Suppressor macrophage (primary cell): ENCODE data around the gene STK32A.
A peak's percentile ranks its signal among the peaks of the same experiment; 100 is the strongest.
"Not testable (repeated sequence)": the region's sequence is repeated elsewhere in the genome, so short reads cannot be mapped to it uniquely, and the experiment has no call there.

ENCODE experiments used
- DNase-seq, 4 experiments: peaks; one replicate each; pipeline ENCODE4 v3.0.0-alpha.2; 2020 to 2022

Gene STK32A

GRCh38 chr5:147348046-147348445 is 113.2 kb downstream of the STK32A start:
- DNase-seq = no peak

GRCh38 chr5:147348451-147348850 is 113.6 kb downstream of the STK32A start:
- no peak for DNase-seq

GRCh38 chr5:147349241-147349640 is 114.4 kb downstream of the STK32A start:
- DNase-seq = no peak

GRCh38 chr5:147359101-147359500 is 124.3 kb downstream of the STK32A start:
- DNase-seq = no peak

GRCh38 chr5:147359581-147359980 is 124.8 kb downstream of the STK32A start:
- no peak for DNase-seq

- no peak for DNase-seq
Measured at GRCh38 chr5:147360816-147361215, 126.0 kb downstream of the STK32A start.

GRCh38 chr5:147361441-147362175 is 126.8 kb downstream of the STK32A start:
- no peak for DNase-seq

GRCh38 chr5:147367381-147367780 is 132.6 kb downstream of the STK32A start:
- DNase-seq = not testable (repeated sequence)

- DNase-seq = peak in 2 of 4 experiments; percentile 24 to 39
Measured at GRCh38 chr5:147369742-147370374, 135.0 kb downstream of the STK32A start.

GRCh38 chr5:147371290-147371689 is 136.5 kb downstream of the STK32A start:
- DNase-seq = no peak

GRCh38 chr5:147372191-147372590 is 137.4 kb downstream of the STK32A start:
- DNase-seq = peak in 3 of 4 experiments; percentile 12 to 59 (median 52)

GRCh38 chr5:147373328-147373727 is 138.5 kb downstream of the STK32A start:
- DNase-seq = peak in 2 of 4 experiments; percentile 11 to 19

GRCh38 chr5:147375151-147375550 is 140.3 kb downstream of the STK32A start:
- peak; percentile 51 to 76 (median 64) for DNase-seq

GRCh38 chr5:147377682-147378081 is 142.9 kb downstream of the STK32A start:
- no peak for DNase-seq

- DNase-seq = no peak
Measured at GRCh38 chr5:147381555-147381954, 146.7 kb downstream of the STK32A start.

- no peak for DNase-seq
Measured at GRCh38 chr5:147382776-147383175, 147.9 kb downstream of the STK32A start.

GRCh38 chr5:147384346-147385193 is 149.7 kb downstream of the STK32A start:
- DNase-seq = no peak

GRCh38 chr5:147387109-147387508 is 152.3 kb downstream of the STK32A start:
- no peak for DNase-seq

- no peak for DNase-seq
Measured at GRCh38 chr5:147388184-147389108, 153.6 kb downstream of the STK32A start.

GRCh38 chr5:147390654-147391225 is 155.9 kb downstream of the STK32A start:
- peak; percentile 47 to 72 (median 62) for DNase-seq

GRCh38 chr5:147391781-147392180 is 157.0 kb downstream of the STK32A start:
- DNase-seq = peak; percentile 55 to 75 (median 70)
